ENCODE results near the gene FEM1C.

FEM1C gene

DNA sequence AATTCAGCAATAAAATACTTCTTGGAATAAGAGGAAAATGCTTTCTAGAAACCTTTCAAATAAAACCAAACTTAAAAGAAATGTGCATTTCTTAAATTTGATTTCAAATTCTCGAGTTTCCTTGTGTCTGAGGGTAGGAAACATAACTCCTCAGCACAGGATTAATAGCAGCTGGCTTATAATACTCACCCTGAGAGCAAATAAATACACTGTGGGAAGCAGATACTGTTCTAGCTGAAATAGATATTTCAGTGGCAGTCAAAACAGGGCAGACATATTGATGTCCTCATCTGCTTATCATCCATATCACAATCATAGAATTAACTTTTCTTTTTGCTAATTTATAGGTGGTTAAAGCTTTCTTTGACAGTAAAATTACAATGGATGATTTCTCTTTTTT is 24.1 kb upstream of the FEM1C start:
- Histone ChIP-seq H3K9me3 (no peaks in the 10 kb centered on the region), H3K27me3 (no peaks in the 10 kb centered on the region), H3K4me3 (no peak overlapping the region), H3K27ac (no peak overlapping the region), H3K36me3 (no peaks in the 10 kb centered on the region), H3K4me1 (no peaks in the 10 kb centered on the region)
- intact Hi-C loops (cut with DNase I; ENCODE audit: low total_unique reads) = no loop called here
- DNase-seq = no peak
- TF ChIP-seq, protein P1, sequence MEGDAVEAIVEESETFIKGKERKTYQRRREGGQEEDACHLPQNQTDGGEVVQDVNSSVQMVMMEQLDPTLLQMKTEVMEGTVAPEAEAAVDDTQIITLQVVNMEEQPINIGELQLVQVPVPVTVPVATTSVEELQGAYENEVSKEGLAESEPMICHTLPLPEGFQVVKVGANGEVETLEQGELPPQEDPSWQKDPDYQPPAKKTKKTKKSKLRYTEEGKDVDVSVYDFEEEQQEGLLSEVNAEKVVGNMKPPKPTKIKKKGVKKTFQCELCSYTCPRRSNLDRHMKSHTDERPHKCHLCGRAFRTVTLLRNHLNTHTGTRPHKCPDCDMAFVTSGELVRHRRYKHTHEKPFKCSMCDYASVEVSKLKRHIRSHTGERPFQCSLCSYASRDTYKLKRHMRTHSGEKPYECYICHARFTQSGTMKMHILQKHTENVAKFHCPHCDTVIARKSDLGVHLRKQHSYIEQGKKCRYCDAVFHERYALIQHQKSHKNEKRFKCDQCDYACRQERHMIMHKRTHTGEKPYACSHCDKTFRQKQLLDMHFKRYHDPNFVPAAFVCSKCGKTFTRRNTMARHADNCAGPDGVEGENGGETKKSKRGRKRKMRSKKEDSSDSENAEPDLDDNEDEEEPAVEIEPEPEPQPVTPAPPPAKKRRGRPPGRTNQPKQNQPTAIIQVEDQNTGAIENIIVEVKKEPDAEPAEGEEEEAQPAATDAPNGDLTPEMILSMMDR (IDR thresholded peaks at IDR 0.05) = no peak

DNA sequence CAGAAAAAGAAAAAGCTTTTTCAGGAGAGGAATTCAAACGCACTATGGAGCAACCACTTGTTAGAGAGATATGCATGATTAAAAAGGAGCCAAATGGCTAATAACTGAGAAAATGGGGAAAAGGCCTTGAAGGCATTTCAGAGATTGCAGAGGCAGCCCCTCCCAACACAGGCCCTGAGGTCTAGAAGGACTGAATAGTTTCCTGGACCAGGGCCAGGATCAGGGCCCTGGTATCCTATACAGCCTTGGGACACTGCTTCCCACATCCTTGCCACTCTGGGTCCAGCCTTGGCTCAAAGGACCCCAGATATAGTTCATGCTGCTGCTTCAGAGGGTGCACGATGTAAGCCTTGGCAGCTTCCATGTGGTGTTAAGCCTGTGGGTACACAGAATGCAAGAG is 20.7 kb upstream of the FEM1C start:
- H3K4me3 ChIP-seq = no peak overlapping the region
- no peak for DNase-seq
- no peaks in the 10 kb centered on the region for H3K9me3 ChIP-seq
- H3K4me1 ChIP-seq = no peaks in the 10 kb centered on the region
- TF ChIP-seq, protein P1 (IDR thresholded peaks at IDR 0.05) = no peak
- peaks cover 0 to 4% of the 10 kb centered on the region in 2 donors for H3K27me3 ChIP-seq
- no peaks in the 10 kb centered on the region for H3K36me3 ChIP-seq
- intact Hi-C loops (cut with DNase I; ENCODE audit: low total_unique reads) = no loop called here
- H3K27ac ChIP-seq = no peak overlapping the region

DNA sequence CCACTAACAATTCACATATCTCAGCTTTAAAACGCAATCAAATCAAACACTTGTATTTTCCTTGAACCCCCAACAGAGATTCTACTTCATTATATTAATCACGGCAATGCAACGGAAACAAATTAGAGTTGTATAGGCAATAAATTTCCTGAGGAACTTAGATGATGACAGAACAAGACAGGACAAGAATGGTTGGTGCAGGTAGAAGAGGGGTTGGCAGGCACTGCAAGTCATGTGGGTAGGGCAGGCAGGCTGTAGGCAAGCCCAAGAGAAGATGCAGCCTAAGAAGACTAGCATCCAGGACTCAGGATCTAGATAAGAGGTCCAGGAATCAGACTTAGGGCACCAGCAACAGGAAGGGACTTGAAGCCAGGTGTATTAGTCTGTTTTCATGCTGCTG is 16.6 kb upstream of the FEM1C start:
- peaks cover 0 to 4% of the 10 kb centered on the region in 2 donors for H3K27me3 ChIP-seq
- no peaks in the 10 kb centered on the region for H3K4me1 ChIP-seq
- H3K36me3 ChIP-seq = no peaks in the 10 kb centered on the region
- H3K27ac ChIP-seq = no peak overlapping the region
- intact Hi-C loops (cut with DNase I; ENCODE audit: low total_unique reads) = no loop called here
- no peak overlapping the region for H3K4me3 ChIP-seq
- H3K9me3 ChIP-seq = no peaks in the 10 kb centered on the region
- TF ChIP-seq, protein P1 (IDR thresholded peaks at IDR 0.05) = no peak
- no peak for DNase-seq

DNA sequence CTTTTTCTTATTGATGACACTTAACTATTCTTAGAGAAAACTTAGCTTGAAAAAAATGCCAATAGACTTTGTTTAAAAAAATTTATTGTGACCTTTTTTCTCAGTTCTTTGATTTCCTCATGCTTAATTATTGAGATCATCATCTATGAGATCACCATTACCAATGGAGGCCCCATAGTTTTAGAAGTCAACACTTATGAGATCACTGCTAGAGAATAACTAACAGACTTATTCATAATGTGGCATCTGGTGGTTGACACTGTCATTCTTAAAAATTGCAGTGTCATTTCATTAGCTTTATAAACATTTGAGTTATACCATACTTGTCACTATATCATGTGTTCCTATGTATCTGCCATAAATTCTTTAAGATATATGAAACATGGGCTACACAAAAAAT is 14.9 kb upstream of the FEM1C start:
- TF ChIP-seq, protein P1 (IDR thresholded peaks at IDR 0.05) = no peak
- peaks cover 0 to 4% of the 10 kb centered on the region in 2 donors for H3K27me3 ChIP-seq
- H3K36me3 ChIP-seq = no peaks in the 10 kb centered on the region
- no peaks in the 10 kb centered on the region for H3K4me1 ChIP-seq
- no peak for DNase-seq
- no peak overlapping the region for H3K27ac ChIP-seq
- no peak overlapping the region for H3K4me3 ChIP-seq
- intact Hi-C loops (cut with DNase I; ENCODE audit: low total_unique reads) = no loop called here
- no peaks in the 10 kb centered on the region for H3K9me3 ChIP-seq

DNA sequence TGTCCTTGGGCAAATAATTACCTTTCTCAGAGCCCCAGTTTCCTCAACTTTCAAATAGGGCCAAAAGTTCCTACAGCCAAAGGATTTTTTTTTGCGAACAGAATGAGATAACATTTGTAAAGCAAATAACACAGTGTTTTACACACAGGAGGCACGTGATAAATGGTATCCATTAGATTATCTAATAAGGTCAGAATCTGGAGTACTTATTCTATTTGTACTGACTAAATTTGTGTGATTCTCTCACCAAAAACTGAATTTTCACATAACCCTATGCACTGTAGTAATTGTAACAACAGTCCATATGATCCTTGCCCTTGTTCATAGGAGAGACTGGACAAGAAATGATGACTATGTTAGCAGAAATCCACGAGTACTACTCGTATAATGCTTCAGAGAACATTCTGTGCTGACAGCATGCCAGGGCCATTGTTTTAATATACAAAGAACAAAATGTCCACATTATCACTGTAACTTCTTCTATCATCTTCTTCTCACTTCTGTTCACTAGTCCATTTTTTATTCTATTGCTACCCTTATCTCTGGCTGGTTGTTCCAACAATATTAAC is 13.9 kb upstream of the FEM1C start:
- Histone ChIP-seq H3K9me3 (no peaks in the 10 kb centered on the region), H3K4me3 (no peak overlapping the region), H3K36me3 (no peaks in the 10 kb centered on the region), H3K27ac (no peak overlapping the region), H3K27me3 (peaks cover 0 to 4% of the 10 kb centered on the region in 2 donors), H3K4me1 (no peaks in the 10 kb centered on the region)
- TF ChIP-seq, protein P1 (IDR thresholded peaks at IDR 0.05) = no peak
- intact Hi-C loops (cut with DNase I; ENCODE audit: low total_unique reads) = no loop called here
- DNase-seq = no peak

All from tibial artery (tissue), 4 donors.